OCI-M2 (cell line): ENCODE data around the gene COX6B2.
A peak's percentile ranks its signal among the peaks of the same experiment; 100 is the strongest.
"Not testable (repeated sequence)": the region's sequence is repeated elsewhere in the genome, so short reads cannot be mapped to it uniquely, and the experiment has no call there.

Experiments used
- DNase-seq: peaks from one replicate; lab custom pipeline; 2025; ENCODE audit not compliant: unreplicated experiment; lab: John Stamatoyannopoulos, UW

Gene COX6B2, protein sequence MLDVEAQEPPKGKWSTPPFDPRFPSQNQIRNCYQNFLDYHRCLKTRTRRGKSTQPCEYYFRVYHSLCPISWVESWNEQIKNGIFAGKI

DNA sequence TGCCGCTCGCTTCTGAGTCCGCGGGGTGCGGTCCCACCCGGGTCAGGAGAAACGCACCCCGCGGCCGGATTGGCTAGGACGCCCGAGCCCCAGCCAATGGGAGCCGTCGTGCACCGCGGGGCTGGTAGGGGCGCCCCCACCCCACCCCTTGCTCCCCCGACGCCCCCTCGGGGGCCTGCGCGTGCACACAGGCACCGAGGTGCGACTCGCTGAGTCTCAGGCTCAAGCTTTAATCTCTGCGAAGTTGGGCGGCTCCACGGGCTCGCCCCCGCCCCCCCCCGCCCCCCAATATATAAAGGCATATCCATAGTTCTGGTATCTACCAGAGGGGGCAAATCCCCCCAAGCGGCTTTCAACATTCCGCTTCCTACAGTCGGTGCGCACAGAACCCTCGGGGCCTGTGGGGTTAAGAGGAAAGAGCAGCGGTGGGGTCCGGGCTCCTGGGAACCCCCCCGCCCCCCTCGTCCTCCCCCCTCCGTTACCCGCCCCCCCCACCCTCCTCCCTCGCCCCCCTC is at the start of gene COX6B2:
TSS of gene COX6B2 (minus strand) at position 22 of the 515 bp plus-strand sequence. CDS start 198 bp downstream, outside the sequence.
- DNase-seq = no peak

DNA sequence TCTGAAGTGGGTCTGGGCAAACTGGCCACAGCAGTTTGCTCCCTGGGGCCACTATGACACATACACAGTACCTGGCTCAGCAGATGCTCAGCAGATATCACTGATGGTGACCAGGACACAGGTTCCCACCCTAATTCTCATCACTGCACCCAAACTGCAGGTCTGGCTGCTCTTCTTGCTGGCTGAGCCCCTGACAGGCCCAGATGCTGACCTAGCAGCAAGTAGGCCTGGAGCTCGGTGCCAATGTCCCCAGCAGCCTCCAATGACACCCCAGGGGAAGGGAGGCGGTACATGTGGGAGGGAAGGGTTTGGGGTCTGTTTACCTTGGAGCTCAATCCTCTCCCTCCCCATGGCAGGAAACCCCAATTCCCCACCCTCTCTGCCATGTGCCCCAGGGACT is 48.0 kb upstream of the COX6B2 start:
- DNase-seq = no peak

DNA sequence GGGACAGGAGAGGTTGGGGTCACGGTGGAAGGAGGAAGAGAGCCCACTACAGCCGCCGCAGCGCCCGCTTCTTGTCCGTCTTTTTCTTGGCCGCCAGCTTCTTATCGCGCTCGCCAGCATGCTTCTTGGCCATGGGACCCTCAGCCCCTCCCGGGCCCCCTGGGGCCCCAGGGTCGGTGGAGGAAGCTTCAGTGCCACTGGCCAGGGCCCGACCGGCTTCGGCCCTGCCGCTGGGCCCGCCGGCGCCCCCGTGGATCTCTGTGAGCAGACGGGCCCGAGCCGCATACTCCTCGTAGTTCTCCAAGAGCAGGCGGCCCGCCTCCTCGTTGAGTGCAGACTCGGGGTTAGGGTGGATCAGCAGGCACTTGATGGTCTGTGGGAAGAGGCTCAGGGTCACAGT is 46.9 kb upstream of the COX6B2 start:
- not testable (repeated sequence) for DNase-seq

DNA sequence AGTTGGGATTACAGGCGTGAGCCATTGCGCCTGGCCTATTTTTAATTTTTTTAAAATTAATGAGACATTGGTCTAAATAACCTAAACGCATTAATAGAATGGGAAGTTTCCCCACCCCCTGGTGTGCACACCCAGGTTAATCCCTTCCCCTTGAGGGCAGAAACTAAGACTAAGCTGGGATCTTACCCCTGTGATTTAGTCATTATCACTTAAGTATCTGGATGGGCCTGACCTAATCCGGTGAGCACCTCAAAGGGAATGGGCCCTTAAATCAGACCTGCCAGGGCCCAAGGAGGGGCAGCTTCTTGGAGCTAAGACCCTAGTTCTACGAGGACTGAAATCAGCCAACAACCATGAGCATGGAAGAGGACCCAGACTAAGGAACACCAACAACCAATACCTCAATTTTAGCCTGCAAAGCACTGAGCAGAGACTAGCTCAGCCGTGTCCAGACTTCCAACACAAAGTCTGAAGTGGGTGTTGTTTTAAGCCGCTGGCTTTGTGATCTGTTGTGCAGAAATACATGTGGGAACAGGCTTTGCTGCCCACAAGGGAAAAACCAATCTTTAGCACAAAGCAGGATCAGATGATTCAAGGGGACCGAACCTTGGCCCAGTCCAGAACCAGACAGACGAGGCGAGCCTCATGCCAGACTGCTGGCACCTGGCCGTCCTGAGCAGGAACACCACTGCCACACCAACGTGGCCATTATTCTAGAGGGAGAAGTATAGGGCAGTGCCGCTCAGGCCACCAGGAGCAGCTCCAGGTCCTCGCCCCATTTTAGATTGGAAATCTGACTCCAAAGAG is 46.0 kb upstream of the COX6B2 start:
- DNase-seq = no peak

DNA sequence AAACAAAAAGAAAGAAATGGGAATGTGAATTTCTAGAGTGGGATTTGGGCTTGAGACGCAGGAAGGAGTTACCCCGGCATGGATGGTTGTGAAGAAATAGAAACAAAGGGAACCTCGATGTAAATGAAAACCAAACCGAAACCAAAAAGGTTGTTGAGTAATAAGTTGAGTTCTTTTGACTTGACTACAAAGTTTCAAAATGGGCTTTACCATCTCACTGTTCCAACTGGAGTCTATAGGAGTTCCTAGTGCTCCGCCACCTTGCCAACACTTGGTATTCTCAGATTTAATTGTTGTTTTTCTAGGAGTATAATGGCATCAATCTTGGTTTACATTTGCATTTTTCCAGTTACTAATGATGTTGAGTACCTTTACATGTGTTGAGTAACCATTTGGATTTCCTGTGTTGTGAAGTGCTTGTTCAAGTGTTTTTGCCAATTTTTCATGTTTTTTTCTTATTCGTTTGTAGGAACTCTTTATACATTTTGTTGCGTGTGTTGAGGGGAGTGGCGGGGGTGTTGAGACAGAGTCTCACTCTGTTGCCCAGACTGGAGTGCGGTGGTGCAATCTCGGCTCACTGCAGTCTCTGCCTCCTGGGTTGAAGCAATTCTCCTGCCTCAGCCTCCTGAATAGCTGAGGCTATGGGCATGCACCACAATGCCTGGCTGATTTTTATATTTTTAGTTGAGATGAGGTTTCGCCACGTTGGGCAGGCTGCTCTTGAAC is 43.8 kb upstream of the COX6B2 start:
- no peak for DNase-seq

DNA sequence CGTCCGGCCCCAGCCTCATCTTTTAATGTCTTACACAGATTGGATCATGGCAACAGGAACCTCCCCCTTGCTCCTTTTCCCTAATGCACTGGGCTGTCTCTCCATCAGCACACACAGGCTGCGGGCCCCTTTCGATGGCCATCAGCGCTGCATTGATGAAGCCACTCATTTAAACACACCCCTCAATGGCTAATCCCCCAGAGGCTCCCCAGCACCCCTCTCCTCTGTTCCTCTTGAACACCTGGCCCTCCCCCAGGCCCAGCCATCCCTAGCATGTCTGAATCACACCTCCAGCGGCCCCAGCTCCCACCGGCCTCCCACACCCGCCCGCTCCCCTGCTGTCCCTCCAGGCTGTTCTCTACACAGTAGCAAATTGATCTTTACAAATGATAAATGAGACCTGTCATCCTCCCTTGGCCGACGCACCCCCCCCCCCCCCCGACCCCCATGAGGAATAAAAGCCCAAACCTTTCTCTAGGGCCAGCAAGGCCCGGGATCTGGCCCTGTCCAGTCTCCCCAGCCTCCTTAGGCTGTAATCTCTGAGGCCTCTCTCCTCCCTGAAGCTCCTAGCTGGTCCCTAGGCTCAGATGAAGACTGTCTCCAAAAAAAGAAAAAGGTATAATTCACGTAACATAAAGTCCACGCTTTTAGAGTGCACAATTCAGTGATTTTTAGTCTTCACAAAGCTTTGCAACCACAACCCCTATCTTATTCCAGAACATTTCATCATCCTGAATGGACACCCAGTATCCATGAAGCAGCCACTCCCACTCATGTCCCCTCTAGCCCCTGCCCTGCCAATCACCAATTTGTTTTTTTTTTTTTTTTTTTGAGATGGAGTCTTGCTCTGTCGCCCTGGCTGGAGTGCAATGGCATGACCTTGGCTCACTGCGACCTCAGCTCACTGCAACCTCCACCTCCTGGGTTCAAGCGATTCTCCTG is 38.6 kb upstream of the COX6B2 start:
- DNase-seq = no peak

DNA sequence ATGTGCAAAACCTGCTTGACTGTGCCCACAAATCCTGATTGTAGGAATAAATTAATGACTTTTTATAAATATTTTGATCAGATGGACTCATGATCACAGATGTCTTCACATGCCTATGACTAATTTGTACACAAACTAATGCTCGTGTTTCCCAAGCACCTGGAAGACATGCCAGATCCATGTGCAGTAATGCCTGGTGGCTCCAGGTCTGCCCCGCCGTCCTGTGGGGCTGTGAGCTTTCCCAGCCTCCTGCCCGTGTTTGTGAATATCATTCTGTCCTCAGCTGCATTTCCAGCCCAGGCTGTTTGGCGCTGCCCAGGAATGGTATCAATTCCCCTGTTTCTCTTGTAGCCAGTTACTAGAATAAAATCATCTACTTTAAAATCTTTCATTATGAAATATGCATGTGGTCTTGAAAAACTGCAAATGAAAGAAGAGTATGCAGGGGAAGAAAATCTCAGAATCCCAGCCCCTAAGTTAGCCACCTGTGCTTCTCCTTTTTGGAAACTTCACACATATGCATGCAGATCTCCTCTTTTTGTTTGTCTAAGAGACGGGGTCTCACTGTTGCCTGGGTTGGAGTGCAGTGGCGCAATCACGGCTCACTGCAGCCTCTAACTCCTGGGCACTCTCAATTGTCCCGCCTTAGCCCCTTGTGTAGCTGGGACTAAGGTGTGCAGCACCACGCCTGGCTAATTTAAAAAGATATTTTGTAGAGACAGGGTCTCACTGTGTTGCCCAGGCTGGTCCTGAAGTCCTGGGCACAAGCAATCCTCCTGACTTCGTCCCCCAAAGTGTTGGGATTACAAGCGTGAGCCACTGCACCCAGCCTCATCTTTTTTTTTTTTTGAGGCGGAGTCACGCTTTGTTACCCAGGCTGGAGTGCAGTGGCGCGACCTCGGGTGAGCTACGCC is 37.4 kb upstream of the COX6B2 start:
- DNase-seq = no peak

DNA sequence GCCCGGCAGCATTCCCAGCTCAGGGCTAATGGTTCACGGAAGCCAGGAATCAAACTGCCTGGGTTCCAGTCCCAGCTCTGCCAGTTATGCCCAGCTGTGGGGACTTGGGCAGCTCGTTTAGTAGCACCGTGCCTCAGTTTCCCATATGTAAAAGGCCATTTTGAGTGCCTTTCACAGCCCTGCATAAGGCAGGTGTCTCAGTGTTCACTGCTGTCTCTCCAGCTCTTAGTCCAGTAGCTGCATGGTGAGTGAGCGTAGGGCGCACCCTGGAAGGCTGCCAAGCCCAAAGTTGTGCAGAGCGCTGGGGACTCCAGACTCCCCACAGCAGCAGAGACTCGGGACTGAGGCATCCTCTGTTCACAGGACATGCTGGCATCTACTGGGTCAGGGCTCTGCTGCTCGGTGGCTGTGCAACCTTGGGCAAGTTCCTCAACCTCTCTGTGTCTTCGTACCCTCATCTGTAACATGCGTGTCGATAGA is 36.7 kb upstream of the COX6B2 start:
- DNase-seq = no peak

DNA sequence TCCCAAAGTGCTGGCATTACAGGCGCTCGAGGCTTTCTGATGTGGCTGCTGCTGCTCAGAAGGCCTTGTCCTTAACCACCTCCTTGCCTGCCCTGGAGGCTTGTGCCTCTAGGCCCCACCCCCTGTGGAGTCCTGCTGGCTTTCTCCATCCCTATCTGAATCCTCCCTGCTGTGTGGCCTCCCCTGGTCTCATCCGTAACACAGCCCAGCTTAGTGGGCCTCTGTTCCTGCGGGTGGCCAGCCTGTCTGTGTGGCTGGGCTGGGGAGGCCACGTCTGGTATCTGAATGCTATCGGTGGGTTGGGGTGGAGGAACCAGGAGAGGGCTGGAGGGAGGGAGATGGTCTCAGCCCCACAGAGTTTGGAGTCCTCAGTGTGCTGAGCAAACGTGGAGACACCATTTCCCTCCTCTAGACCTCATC is 36.0 kb upstream of the COX6B2 start:
- DNase-seq = no peak

DNA sequence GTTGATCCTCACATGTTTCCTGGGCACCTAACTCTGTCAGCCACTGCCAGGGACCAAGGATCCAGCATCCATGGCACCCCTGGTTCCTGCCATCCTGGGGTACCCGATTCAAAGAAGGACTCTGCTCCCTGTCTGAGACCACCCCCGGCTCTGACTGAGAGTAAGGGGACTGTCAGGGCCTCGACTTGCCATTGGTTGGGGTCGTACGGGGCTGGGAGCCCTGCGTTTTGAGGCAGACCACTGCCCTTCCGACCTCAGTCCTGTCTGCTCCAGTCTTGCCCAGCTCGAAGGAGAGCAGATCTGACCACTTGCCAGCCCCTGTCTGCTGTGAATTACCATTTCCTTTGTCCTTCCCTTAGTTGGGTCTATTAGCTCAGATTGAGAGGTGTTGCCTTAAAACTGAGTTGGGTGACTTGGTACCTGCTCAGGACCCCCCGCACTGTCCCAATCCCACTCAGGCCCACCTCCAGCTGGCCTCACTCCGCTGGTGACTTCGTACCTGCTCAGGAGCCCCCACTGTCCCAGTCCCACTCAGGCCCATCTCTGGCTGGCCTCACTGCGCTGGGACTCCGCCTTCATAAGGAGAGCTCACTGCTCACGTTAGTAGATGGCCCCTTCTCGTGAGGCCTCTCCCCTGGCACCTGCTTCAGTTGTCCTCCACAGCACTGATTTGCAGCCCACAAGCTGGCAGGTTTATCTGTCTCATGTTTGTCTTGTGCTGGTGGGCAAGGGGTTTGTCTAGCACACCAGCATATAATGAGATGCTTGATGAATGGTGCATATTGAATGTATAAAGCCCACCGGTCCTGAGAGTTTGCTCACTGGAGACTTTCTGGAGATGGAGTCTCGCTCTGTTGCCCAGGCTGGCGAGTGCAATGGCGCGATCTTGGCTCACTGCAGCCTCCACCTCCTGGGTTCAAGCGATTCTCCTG is 35.1 kb upstream of the COX6B2 start:
- no peak for DNase-seq

DNA sequence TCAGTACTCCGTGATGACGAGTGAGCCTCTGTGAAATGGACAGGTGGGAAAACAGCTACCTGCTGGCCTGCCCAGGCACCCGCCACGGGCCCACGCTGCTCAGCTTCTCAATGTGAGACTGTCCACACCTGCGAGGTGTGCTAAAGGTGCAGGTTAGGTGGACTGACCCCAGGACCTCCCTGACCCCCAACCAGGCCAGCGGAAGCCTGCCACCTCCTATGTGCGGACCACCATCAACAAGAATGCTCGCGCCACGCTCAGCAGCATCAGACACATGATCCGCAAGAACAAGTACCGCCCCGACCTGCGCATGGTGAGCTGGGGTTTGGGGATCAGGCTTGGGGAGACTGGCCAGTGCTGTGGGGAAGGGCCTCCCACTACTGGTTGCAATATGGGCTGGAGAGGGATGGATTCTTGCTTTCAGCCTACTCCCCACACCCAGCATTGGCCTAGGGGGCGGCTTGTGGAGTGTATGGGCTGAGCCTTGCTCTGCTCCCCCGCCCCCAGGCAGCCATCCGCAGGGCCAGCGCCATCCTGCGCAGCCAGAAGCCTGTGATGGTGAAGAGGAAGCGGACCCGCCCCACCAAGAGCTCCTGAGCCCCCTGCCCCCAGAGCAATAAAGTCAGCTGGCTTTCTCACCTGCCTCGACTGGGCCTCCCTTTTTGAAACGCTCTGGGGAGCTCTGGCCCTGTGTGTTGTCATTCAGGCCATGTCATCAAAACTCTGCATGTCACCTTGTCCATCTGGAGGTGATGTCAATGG is 33.4 kb upstream of the COX6B2 start:
- no peak for DNase-seq

DNA sequence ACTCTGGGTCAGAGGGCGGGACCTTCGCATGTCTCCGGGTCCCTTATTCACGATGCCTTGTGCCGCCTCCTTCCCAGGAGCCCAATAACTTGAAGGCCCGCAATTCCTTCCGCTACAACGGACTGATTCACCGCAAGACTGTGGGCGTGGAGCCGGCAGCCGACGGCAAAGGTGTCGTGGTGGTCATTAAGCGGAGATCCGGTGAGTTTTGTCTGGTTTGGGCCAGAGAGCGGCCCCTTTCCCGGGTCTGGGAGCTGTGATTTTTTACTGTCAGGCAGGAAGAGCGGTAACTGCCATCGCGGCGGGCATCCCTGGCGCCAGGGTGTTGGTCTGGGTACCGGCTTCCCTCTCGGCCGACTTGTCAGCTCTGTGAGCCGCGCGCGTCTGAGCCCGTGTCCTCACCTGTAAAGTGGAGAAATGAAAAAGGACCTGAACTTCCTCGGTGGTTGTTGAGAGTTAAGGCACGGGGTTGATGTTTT is 32.0 kb upstream of the COX6B2 start:
- no peak for DNase-seq

DNA sequence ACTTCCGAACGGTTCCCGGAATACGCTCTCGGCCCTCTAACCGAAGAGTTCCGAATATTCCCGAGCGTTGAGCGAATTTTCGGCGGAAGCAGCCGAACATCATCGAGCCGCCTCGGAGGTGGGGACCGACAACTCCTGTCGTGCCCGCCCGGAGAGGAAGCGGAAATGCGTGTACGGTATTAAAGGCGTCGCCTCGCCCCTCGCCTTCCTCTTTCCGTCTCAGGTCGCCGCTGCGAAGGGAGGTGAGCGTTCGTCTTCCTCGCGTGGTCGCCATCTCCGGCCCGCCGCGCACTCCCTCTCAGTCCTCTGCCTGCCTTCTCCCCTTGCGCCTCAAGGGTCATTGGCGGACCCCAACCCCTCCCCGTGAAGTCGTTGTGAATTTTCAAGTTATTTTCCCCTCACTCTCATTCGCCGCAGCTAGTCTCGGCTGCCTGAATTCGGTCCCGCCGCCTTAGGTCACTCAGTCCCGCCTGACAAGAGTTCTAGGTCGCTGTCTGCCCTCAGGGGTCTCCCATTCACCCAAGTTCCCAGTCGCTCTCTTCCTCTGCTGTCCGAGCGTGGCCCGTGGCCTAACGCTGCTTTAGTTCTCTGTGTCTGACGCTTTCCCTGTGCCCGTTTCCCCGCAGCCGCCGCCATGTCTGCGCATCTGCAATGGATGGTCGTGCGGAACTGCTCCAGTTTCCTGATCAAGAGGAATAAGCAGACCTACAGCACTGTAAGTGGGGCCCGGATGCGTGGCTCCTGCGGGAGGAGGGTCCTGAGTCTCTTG is 31.4 kb upstream of the COX6B2 start, which contains the start of gene RPL28:
TSS of gene RPL28 (plus strand) at position 209 of the 769 bp plus-strand sequence. CDS start at position 635, 426 bp downstream.
- peak; percentile 99 for DNase-seq

DNA sequence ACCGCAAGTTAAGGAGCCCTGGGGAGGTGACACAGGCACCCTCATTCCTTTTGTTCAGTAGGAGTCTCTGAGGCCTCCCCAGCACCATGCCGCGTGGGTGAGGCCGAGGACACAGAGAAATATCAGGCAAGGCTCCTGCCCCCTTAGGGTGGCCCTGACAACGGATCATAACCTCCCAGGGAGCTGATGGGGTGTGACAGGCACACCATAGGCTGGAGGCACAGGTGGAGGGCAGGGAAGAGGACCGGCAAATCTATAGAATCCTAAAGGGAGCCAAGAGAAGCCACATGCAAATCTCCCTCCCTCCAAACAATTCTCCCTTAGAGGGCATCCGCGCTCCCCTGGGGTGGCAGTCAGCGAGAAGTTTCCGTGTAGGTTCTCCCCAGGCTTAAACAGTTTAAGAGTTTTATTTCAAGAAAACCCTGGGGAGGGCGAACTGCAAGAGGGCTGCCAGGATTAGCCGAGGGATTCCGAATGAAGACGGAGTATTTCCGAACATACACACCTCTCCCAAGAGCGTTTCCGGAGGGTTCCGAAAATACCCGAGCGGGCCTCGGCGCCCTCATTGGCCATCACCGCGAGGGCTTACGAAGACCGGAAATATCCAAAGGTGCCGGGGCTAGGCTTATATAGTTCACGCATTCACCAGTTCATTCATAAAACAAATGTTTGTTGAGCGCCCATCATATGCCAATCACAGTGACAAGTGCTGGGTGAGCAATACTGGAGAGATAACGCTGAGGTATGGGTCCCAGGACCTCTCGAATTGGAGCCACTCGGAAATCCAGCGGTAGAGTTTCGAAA is 30.6 kb upstream of the COX6B2 start:
- peak; percentile 99 for DNase-seq

DNA sequence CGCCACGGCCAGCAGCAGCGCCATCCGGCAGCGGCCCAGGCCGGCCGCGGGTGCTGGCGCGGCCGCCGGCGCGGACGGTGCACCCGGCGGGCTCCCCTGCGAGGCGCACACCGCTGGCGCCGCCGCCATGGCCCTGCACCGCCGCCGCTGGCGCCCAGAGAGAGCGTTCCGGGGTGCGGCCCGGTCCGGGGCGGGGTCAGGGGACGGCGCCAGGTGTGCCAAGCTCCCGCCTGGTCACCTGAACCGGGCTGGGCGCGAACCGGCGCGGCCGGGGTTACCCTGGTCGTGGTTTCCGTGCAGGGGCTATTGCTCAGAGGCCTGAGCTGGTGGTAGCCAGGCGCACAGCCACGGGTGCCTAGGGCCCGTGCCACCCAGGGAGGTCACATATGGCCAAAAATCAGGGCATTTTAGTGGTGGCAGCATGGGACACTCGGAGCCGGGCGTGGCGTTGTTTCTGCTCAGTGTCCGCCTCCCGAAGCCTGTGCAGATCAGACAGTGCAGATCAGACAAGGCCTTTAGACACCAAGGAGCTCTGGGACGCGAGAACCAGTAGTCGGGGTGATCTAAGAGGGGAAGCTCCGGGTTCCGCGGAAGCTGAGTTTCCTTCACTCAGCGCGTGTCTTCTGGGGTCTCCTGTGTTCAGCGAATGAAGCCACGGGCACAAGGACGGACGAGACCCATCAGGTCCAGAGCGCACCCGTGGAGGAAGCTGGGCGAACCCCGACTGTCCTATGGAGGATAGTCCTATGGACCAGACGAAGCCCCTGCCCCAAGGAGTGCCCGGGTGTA is 29.8 kb upstream of the COX6B2 start, which contains the start of gene TMEM238:
TSS of gene TMEM238 (minus strand) at position 162 of the 789 bp plus-strand sequence. CDS start at position 129, 33 bp downstream.
- no peak for DNase-seq
